H1 (cell line): ENCODE results near the gene EIF2B5. TPM values are rescaled to one million over a fixed set of nuclear protein-coding genes. Genes with fewer than 3 reads are reported as not detected.

Source experiments
- CTCF ChIA-PET: fragments of 300-600 bp; sonication (Branson Sonifier 250); formaldehyde crosslinking; loops from one replicate; lab custom pipeline; 2021; ENCODE audit not compliant: partially characterized antibody; lab: Charles Lee
- POLR2A ChIA-PET: fragments of 300-600 bp; sonication (Branson Sonifier 250); formaldehyde crosslinking; loops from one replicate; lab custom pipeline; 2021; ENCODE audit warnings: inconsistent platforms; ENCODE audit not compliant: partially characterized antibody; lab: Charles Lee
- DNase-seq, 2 experiments: peaks; one replicate each; pipeline versions ENCODE4 v3.0.0 to v3.0.0-alpha.2; 2010 to 2022; ENCODE audit warnings: low spot score in 2 of 2, low read depth in 1 of 2, mixed read lengths in 1 of 2
- FAIRE-seq: peaks from 2 replicates; lab custom pipeline; 2011; peaks lifted over from hg19 to GRCh38; lab: Jason Lieb, UNC
- H2AFZ ChIP-seq: 2 replicates; pipeline ENCODE4 v1.8.1; 2012; ENCODE audit warnings: low read length, inconsistent platforms
- H2AK5ac ChIP-seq: 2 replicates; pipeline ENCODE4 v1.6.1; 2013; ENCODE audit warnings: low read depth, low read length
- H2BK120ac ChIP-seq: replicated peaks from 2 replicates; pipeline ENCODE3; 2013; ENCODE audit warnings: low read depth, low read length, inconsistent platforms
- H2BK12ac ChIP-seq: 2 replicates; pipeline ENCODE4 v1.6.1; 2013; ENCODE audit warnings: low read depth, low read length
- H2BK15ac ChIP-seq: 2 replicates; pipeline ENCODE4 v1.6.1; 2013; ENCODE audit warnings: low read length
- H2BK20ac ChIP-seq: 2 replicates; pipeline ENCODE4 v1.6.1; 2013; ENCODE audit warnings: low read length
- H2BK5ac ChIP-seq: 2 replicates; pipeline ENCODE4 v1.6.1; 2013; ENCODE audit warnings: low read depth, low read length
- H3K14ac ChIP-seq: 2 replicates; pipeline ENCODE4 v1.6.1; 2013; ENCODE audit warnings: inconsistent platforms; ENCODE audit not compliant: insufficient read length
- H3K18ac ChIP-seq: 2 replicates; pipeline ENCODE4 v1.6.1; 2013; ENCODE audit warnings: low read length; ENCODE audit errors: extremely low read depth
- H3K23ac ChIP-seq: 2 replicates; pipeline ENCODE4 v1.6.1; 2013; ENCODE audit warnings: inconsistent platforms; ENCODE audit not compliant: insufficient read length
- H3K23me2 ChIP-seq: 2 replicates; pipeline ENCODE4 v1.6.1; 2013; ENCODE audit warnings: low read depth, low read length
- H3K27ac ChIP-seq: 2 replicates; pipeline ENCODE4 v1.6.1; 2011; ENCODE audit warnings: low read depth, low read length, inconsistent platforms
- H3K27me3 ChIP-seq, 4 experiments: replicated peaks in 1 of 4; 1 replicate in 1 of 4; 2 replicates in 3 of 4; pipeline versions ENCODE4 v1.6.1 to v1.8.1; 2011 to 2013; ENCODE audit warnings: low read length in 3 of 4, mild to moderate bottlenecking in 3 of 4, inconsistent platforms in 2 of 4, mixed read lengths in 2 of 4, moderate library complexity in 1 of 4; ENCODE audit not compliant: control insufficient read depth in 3 of 4, insufficient read depth in 3 of 4; ENCODE audit errors: extremely low read depth in 1 of 4
- H3K36me3 ChIP-seq, 4 experiments: 2 replicates each; pipeline versions ENCODE4 v1.6.1 to v1.8.1; 2011 to 2013; ENCODE audit warnings: mild to moderate bottlenecking in 4 of 4, low read length in 3 of 4, moderate library complexity in 2 of 4, control low read depth in 1 of 4, inconsistent platforms in 1 of 4; ENCODE audit not compliant: insufficient read depth in 4 of 4, control insufficient read depth in 2 of 4
- H3K4ac ChIP-seq: replicated peaks from 2 replicates; pipeline ENCODE3; 2013; ENCODE audit warnings: low read length, low read depth, mixed read lengths, inconsistent platforms; ENCODE audit not compliant: insufficient read length
- H3K4me1 ChIP-seq, 4 experiments: replicated peaks in 1 of 4; 1 replicate in 1 of 4; 2 replicates in 3 of 4; pipeline versions ENCODE4 v1.6.1 to v1.8.1; 2011 to 2013; ENCODE audit warnings: low read length in 3 of 4, inconsistent platforms in 2 of 4, mixed read lengths in 1 of 4; ENCODE audit not compliant: insufficient read depth in 4 of 4, control insufficient read depth in 3 of 4
- H3K4me2 ChIP-seq, 2 experiments: 2 replicates each; pipeline versions ENCODE4 v1.6.1 to v1.8.1; 2011 to 2013; ENCODE audit warnings: low read depth in 2 of 2, low read length in 2 of 2, control low read depth in 1 of 2, inconsistent platforms in 1 of 2, mild to moderate bottlenecking in 1 of 2; ENCODE audit not compliant: insufficient read depth in 1 of 2
- H3K4me3 ChIP-seq, 4 experiments: fragments of 200-600, 300-600 bp in 1 of 4; sonication (generic), shearing (Covaris generic), sonication (Bioruptor Twin) in 1 of 4; 2 replicates each; pipeline versions ENCODE4 v1.5.1 to v1.8.1; 2011 to 2016; ENCODE audit warnings: low read length in 4 of 4, low read depth in 3 of 4, control low read depth in 2 of 4, inconsistent platforms in 2 of 4, mild to moderate bottlenecking in 2 of 4, mixed read lengths in 1 of 4, moderate library complexity in 1 of 4; ENCODE audit not compliant: insufficient read depth in 2 of 4; ENCODE audit errors: extremely low read depth in 1 of 4
- H3K56ac ChIP-seq: replicated peaks from 2 replicates; pipeline ENCODE3; 2013; ENCODE audit warnings: low read depth, mild to moderate bottlenecking, mixed read lengths, low read length, inconsistent platforms; ENCODE audit not compliant: insufficient read length
- H3K79me1 ChIP-seq: 2 replicates; pipeline ENCODE4 v1.6.1; 2013; ENCODE audit warnings: low read depth, low read length, control low read depth
- H3K79me2 ChIP-seq, 2 experiments: 2 replicates each; pipeline versions ENCODE4 v1.6.1 to v1.8.1; 2012 to 2013; ENCODE audit warnings: low read length in 2 of 2, mild to moderate bottlenecking in 2 of 2, inconsistent platforms in 1 of 2; ENCODE audit not compliant: insufficient read depth in 2 of 2, control insufficient read depth in 1 of 2
- H3K9ac ChIP-seq, 4 experiments: replicated peaks in 1 of 4; 1 replicate in 1 of 4; 2 replicates in 3 of 4; pipeline versions ENCODE4 v1.6.1 to v1.8.1; 2011 to 2013; ENCODE audit warnings: low read depth in 3 of 4, low read length in 3 of 4, control low read depth in 2 of 4, mild to moderate bottlenecking in 2 of 4, moderate library complexity in 2 of 4, inconsistent platforms in 1 of 4; ENCODE audit errors: extremely low read depth in 1 of 4
- H3K9me3 ChIP-seq, 2 experiments: 2 replicates each; pipeline versions ENCODE4 v1.6.1 to v1.8.1; 2012 to 2013; ENCODE audit warnings: mild to moderate bottlenecking in 2 of 2, moderate library complexity in 2 of 2, control low read depth in 1 of 2, inconsistent platforms in 1 of 2, low read depth in 1 of 2, low read length in 1 of 2, mixed read lengths in 1 of 2; ENCODE audit not compliant: insufficient read depth in 2 of 2
- H4K20me1 ChIP-seq, 2 experiments: replicated peaks in 1 of 2; 2 replicates each; pipeline versions ENCODE3 to v1.8.1; 2011 to 2013; ENCODE audit warnings: inconsistent platforms in 2 of 2, low read length in 2 of 2, mild to moderate bottlenecking in 1 of 2; ENCODE audit not compliant: insufficient read depth in 2 of 2, control insufficient read depth in 1 of 2
- H4K5ac ChIP-seq: 2 replicates; pipeline ENCODE4 v1.6.1; 2013; ENCODE audit warnings: low read length, low read depth, mixed read lengths, inconsistent platforms; ENCODE audit not compliant: insufficient read length
- H4K8ac ChIP-seq: 2 replicates; pipeline ENCODE4 v1.8.0; 2013; ENCODE audit warnings: mild to moderate bottlenecking, moderate library complexity, low read length, inconsistent platforms; ENCODE audit not compliant: insufficient read depth; ENCODE audit errors: extremely low read depth
- H4K91ac ChIP-seq: replicated peaks from 2 replicates; pipeline ENCODE3; 2013; ENCODE audit warnings: low read length, mixed read lengths, inconsistent platforms; ENCODE audit not compliant: insufficient read length
- CHD2 ChIP-seq: IDR thresholded peaks from 2 replicates; pipeline ENCODE4 v1.6.1; 2012; ENCODE audit warnings: low read length, improper control_type of control experiment
- CREB1 ChIP-seq: IDR thresholded peaks from 2 replicates; pipeline ENCODE4 v1.6.1; 2012; ENCODE audit warnings: inconsistent platforms
- CTBP2 ChIP-seq: IDR thresholded peaks from 2 replicates; pipeline ENCODE4 v1.7.0; 2011; ENCODE audit warnings: borderline replicate concordance, mild to moderate bottlenecking, moderate library complexity, mixed read lengths, low read length; ENCODE audit not compliant: insufficient read depth, insufficient read length
- GABPA ChIP-seq: IDR thresholded peaks from 2 replicates; pipeline ENCODE4 v1.6.1; 2011; ENCODE audit warnings: mild to moderate bottlenecking, low read length, moderate library complexity, borderline replicate concordance; ENCODE audit not compliant: insufficient read depth
- JUND ChIP-seq: IDR thresholded peaks from 2 replicates; pipeline ENCODE4 v1.6.1; 2011; ENCODE audit warnings: mild to moderate bottlenecking, improper control_type of control experiment, low read length
- KDM1A ChIP-seq: fragments of 200-600, 300-600 bp; sonication (generic); IDR thresholded peaks from 2 replicates; pipeline ENCODE4 v1.7.1; 2016; ENCODE audit warnings: mild to moderate bottlenecking, low read length, borderline replicate concordance
- POLR2AphosphoS5 ChIP-seq: IDR thresholded peaks from 2 replicates; pipeline ENCODE4 v1.6.1; 2011; ENCODE audit warnings: low read depth, low read length
- RAD21 ChIP-seq, 2 experiments: IDR thresholded peaks in 1 of 2; conservative IDR thresholded peaks in 1 of 2; 2 replicates each; pipeline ENCODE4 v1.6.1; 2011; ENCODE audit warnings: low read depth in 2 of 2, low read length in 2 of 2, improper control_type of control experiment in 1 of 2, inconsistent platforms in 1 of 2, mild to moderate bottlenecking in 1 of 2, moderate library complexity in 1 of 2
- RFX5 ChIP-seq: IDR thresholded peaks from 2 replicates; pipeline ENCODE4 v1.6.1; 2011; ENCODE audit warnings: low read depth, low read length, improper control_type of control experiment, borderline replicate concordance
- TAF1 ChIP-seq: IDR thresholded peaks from 2 replicates; pipeline ENCODE4 v1.6.1; 2011; ENCODE audit warnings: mild to moderate bottlenecking, low read depth, low read length
- TCF12 ChIP-seq: IDR thresholded peaks from 2 replicates; pipeline ENCODE4 v1.6.1; 2011; ENCODE audit warnings: low read depth, mild to moderate bottlenecking, low read length
- TEAD4 ChIP-seq: IDR thresholded peaks from 2 replicates; pipeline ENCODE4 v1.6.1; 2012; ENCODE audit warnings: low read depth, low read length, inconsistent platforms, mixed read lengths
- polyA plus RNA-seq, 7 experiments: library from polyadenylated mRNA; depleted of rRNA in 3 of 7; stranded (reverse) in 5 of 7; unstranded in 2 of 7; fragments of >200 nt in 5 of 7; fragments of 200-250 nt in 2 of 7; gene quantifications; 1 replicate in 5 of 7; 2 replicates in 1 of 7; 4 replicates in 1 of 7; pipeline versions ENCODE4 v1.2.1 to v1.2.3, GENCODE V29; 2011 to 2013; ENCODE audit warnings: missing spikeins in 2 of 7, mixed read lengths in 2 of 7
- total RNA-seq: library from RNA; stranded (reverse); fragmentation: NEBNext Ultra II Directional; extraction: Animal tissue kit (Norgen Biotek cat#: 25700); gene quantifications from 2 replicates; pipeline ENCODE4 v1.2.1, GENCODE V29; 2021
- TF ChIP-seq, protein P1 (sequence below): IDR thresholded peaks from 2 replicates; pipeline ENCODE4 v1.6.1; 2012; ENCODE audit warnings: low read length, inconsistent platforms

Gene EIF2B5
- total and polyA plus RNA-seq, 2 of the 8 experiments (the other 6 are each of a cell fraction or from before 2014, with no cell fraction given): 33.1 to 40.0 TPM

DNA sequence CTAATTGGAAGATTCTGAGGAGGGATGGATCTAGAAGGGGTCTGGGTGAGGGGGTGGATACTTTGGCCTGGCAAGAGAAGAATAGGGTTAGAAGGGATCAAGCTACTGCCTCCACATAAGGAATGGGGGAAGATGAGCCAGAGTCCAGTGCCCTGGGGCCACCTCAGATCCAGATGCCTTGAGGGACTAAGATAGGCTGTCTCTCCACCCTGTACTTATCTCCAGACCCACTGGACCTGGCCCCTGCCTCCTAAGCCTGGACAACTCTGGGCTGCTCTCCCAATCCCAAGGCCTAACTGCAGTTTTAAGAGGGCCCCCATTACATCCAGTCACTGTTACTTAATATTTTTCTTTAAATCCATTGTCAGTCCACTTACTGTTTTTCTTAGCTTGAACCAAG lies 22.0 kb downstream of the EIF2B5 start:
- H3K14ac ChIP-seq: no peak overlapping the region
- no peaks in the 10 kb centered on the region for H3K9me3 ChIP-seq
- H2BK120ac ChIP-seq: no peak overlapping the region
- peaks cover 16% of the 10 kb centered on the region for H3K23me2 ChIP-seq
- no peak overlapping the region for H4K5ac ChIP-seq
- no peak overlapping the region for H3K23ac ChIP-seq
- no peak for FAIRE-seq
- H4K20me1 ChIP-seq: peaks cover 0 to 4% of the 10 kb centered on the region in 2 experiments
- ChIA-PET POLR2A (interaction anchor here (1.0 to 3.3 kb wide), 6 partner anchors 13 to 128 kb away, joined by 3 to 26 read pairs (median 10); partner anchors contain the start of genes ABCF3 and EIF2B5), CTCF (interaction anchor here (0.6 to 2.2 kb wide), 5 partner anchors 12 to 132 kb away, joined by 3 to 7 read pairs (median 3); no protein-coding TSS in a partner anchor)
- H2BK12ac ChIP-seq: no peak overlapping the region
- H3K36me3 ChIP-seq: no peaks in the 10 kb centered on the region
- H3K79me2 ChIP-seq: peaks cover 21 to 43% of the 10 kb centered on the region in 2 experiments
- H3K27me3 ChIP-seq: no peaks in the 10 kb centered on the region
- peak overlapping the region; percentile 10; the same call in 1 of the 2 replicates for H3K18ac ChIP-seq
- no peak overlapping the region for H3K56ac ChIP-seq
- H3K9ac ChIP-seq: peak overlapping the region in 3 of 4 experiments; percentile 45 to 79 (median 61); a peak in 5 of 7 replicates
- H3K4me3 ChIP-seq: peak overlapping the region; percentile 93 to 99 (median 98); a peak in 5 of 8 replicates
- H2AK5ac ChIP-seq: no peak overlapping the region
- DNase-seq: no peak
- no peak overlapping the region for H2AFZ ChIP-seq
- H3K27ac ChIP-seq: 0 out of 2 replicates have a peak overlapping the region, but pooled peaks have one; percentile 26
- no peak overlapping the region for H3K4ac ChIP-seq
- H2BK15ac ChIP-seq: peak overlapping the region; percentile 81; the same call in 1 of the 2 replicates
- no peak overlapping the region; the same call in 1 of the 2 replicates for H2BK5ac ChIP-seq
- no peak for TF ChIP-seq CTBP2
- no peak for TF ChIP-seq CHD2
- TF ChIP-seq, protein P1, sequence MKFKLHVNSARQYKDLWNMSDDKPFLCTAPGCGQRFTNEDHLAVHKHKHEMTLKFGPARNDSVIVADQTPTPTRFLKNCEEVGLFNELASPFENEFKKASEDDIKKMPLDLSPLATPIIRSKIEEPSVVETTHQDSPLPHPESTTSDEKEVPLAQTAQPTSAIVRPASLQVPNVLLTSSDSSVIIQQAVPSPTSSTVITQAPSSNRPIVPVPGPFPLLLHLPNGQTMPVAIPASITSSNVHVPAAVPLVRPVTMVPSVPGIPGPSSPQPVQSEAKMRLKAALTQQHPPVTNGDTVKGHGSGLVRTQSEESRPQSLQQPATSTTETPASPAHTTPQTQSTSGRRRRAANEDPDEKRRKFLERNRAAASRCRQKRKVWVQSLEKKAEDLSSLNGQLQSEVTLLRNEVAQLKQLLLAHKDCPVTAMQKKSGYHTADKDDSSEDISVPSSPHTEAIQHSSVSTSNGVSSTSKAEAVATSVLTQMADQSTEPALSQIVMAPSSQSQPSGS: no peak
- no peak for TF ChIP-seq TEAD4
- no peak for TF ChIP-seq CREB1
- TF ChIP-seq POLR2AphosphoS5: no peak
- no peak for TF ChIP-seq JUND
- TF ChIP-seq KDM1A: no peak
- no peak for TF ChIP-seq RFX5
- no peak for TF ChIP-seq TAF1
- TF ChIP-seq GABPA: no peak
- TF ChIP-seq RAD21 (IDR thresholded peaks at IDR 0.05 in 1 of 2, conservative IDR thresholded peaks at IDR 0.05 in 1 of 2; ENCODE audit: low read depth in 2 of 2, low read length in 2 of 2): no peak
- TF ChIP-seq TCF12: no peak
- H2BK20ac ChIP-seq: no peak overlapping the region
- no peak overlapping the region for H4K91ac ChIP-seq
- peaks cover 2 to 9% (median 5%) of the 10 kb centered on the region in 4 experiments; a peak in 6 of 7 replicates for H3K4me1 ChIP-seq
- H3K79me1 ChIP-seq: peaks cover 16% of the 10 kb centered on the region
- no peak overlapping the region for H4K8ac ChIP-seq
- H3K4me2 ChIP-seq: peak overlapping the region; percentile 96 to 98
